Measurements from ENCODE around the gene ZNF273.
"Not testable (repeated sequence)": the region's sequence is repeated elsewhere in the genome, so short reads cannot be mapped to it uniquely, and the experiment has no call there.

The ZNF273 gene

GRCh38 chr7:64877714-64878610, 25.1 kb upstream of the ZNF273 start:
- no peak for DNase-seq

DNA sequence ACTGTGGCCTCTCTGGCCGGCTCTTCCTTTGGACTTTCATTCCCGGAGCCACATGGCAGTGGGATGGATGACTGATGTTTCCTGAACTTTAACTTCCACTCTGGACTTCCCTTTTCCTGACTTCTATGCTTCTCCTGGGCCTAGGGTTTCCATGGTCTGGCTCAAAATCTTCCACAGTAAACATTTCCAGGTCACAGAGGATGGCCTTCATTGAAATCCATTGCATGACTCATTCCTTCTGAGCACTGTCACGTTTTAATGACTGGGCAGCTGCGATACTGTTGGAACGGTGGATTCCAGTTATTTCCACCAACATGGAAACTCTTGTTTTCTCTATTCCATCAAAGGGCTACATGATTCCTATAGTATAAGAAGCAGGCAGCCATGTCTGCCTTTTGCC, 24.4 kb upstream of the ZNF273 start:
- no peak for DNase-seq

- DNase-seq = no peak
Measured at GRCh38 chr7:64879086-64879730, 23.9 kb upstream of the ZNF273 start.

GRCh38 chr7:64879800-64880199, 23.3 kb upstream of the ZNF273 start:
- no peak for DNase-seq

- no peak for DNase-seq
Measured at GRCh38 chr7:64880322-64881297, 22.5 kb upstream of the ZNF273 start.

GRCh38 chr7:64881461-64882287, 21.4 kb upstream of the ZNF273 start:
- no peak for DNase-seq

- DNase-seq = no peak
Measured at GRCh38 chr7:64882341-64883112, 20.5 kb upstream of the ZNF273 start.

- no peak for DNase-seq
Measured at GRCh38 chr7:64883113-64883905, 19.8 kb upstream of the ZNF273 start.

- DNase-seq = no peak
Measured at GRCh38 chr7:64884085-64884912, 18.8 kb upstream of the ZNF273 start.

- DNase-seq = no peak
Measured at GRCh38 chr7:64884913-64885370, 18.1 kb upstream of the ZNF273 start.

GRCh38 chr7:64885520-64886240, 17.4 kb upstream of the ZNF273 start:
- DNase-seq = no peak

- DNase-seq = no peak
Measured at GRCh38 chr7:64886956-64887545, 16.0 kb upstream of the ZNF273 start.

GRCh38 chr7:64887756-64888508, 15.1 kb upstream of the ZNF273 start:
- no peak for DNase-seq

GRCh38 chr7:64888561-64888900, 14.5 kb upstream of the ZNF273 start:
- no peak for DNase-seq

- no peak for DNase-seq
Measured at GRCh38 chr7:64888901-64889685, 14.0 kb upstream of the ZNF273 start.

GRCh38 chr7:64889686-64890162, 13.3 kb upstream of the ZNF273 start:
- no peak for DNase-seq

GRCh38 chr7:64890273-64890672, 12.8 kb upstream of the ZNF273 start:
- DNase-seq = not testable (repeated sequence)

Data from activated CD4-positive, alpha-beta T cell treated with anti-CD3 and anti-CD28 coated beads, Interleukin-2, amount 50 U/mL, for 16 hours (primary cell).